Measurements from ENCODE around the gene ACKR1. TPM values are rescaled to one million over a fixed set of nuclear protein-coding genes. Genes with fewer than 3 reads are reported as not detected.

ACKR1 gene
- total and polyA plus RNA-seq, 2 donors from 2014 or later, result 3.4 to 142 TPM

DNA sequence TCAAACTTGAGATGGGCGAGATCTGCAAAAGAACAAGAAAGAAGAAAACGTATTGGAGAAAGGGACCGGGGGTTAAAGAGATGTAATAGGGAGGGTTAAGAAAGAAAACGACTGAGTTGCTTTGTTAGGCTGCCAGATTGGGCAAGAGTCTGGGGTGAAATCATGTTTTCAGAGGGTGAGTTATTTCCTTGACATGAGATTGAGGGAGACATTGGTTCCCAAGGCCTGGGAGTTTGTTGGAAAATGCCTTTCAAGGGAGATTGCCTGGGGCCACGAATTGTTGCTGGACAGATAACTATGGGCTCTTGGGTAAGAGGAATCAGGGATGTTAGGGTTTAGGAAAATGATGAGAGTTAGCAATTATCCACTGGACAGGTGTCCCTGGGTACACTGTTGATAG lies 34.0 kb upstream of the ACKR1 start:
- no peaks in the 10 kb centered on the region for H3K4me1 ChIP-seq (ENCODE audit: control insufficient read depth in 2 of 3, insufficient read depth in 2 of 3, low read depth in 1 of 3, low read length in 3 of 3)
- intact Hi-C loops (cut with DNase I), result no loop called here
- FAIRE-seq, result no peak
- no peaks in the 10 kb centered on the region for H3K9me3 ChIP-seq (ENCODE audit: control insufficient read depth in 2 of 3, insufficient read depth in 1 of 3, low read length in 3 of 3)
- H3K4me3 ChIP-seq (ENCODE audit: low read length in 3 of 3), result no peak overlapping the region
- no peak overlapping the region for H3K9ac ChIP-seq (ENCODE audit: low read length in 3 of 3)
- H3K27me3 ChIP-seq (ENCODE audit: control insufficient read depth, insufficient read depth, low read length), result peaks cover 9% of the 10 kb centered on the region
- H3K27ac ChIP-seq (ENCODE audit: low read depth in 2 of 2, low read length in 2 of 2), result no peak overlapping the region
- no peaks in the 10 kb centered on the region for H3K36me3 ChIP-seq (ENCODE audit: control insufficient read depth in 2 of 3, insufficient read depth in 3 of 3, low read length in 3 of 3)
- no peak for DNase-seq
- TF ChIP-seq, protein P1, sequence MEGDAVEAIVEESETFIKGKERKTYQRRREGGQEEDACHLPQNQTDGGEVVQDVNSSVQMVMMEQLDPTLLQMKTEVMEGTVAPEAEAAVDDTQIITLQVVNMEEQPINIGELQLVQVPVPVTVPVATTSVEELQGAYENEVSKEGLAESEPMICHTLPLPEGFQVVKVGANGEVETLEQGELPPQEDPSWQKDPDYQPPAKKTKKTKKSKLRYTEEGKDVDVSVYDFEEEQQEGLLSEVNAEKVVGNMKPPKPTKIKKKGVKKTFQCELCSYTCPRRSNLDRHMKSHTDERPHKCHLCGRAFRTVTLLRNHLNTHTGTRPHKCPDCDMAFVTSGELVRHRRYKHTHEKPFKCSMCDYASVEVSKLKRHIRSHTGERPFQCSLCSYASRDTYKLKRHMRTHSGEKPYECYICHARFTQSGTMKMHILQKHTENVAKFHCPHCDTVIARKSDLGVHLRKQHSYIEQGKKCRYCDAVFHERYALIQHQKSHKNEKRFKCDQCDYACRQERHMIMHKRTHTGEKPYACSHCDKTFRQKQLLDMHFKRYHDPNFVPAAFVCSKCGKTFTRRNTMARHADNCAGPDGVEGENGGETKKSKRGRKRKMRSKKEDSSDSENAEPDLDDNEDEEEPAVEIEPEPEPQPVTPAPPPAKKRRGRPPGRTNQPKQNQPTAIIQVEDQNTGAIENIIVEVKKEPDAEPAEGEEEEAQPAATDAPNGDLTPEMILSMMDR (IDR thresholded peaks at IDR 0.05; ENCODE audit: borderline replicate concordance, extremely low read depth, insufficient read depth), result no peak

DNA sequence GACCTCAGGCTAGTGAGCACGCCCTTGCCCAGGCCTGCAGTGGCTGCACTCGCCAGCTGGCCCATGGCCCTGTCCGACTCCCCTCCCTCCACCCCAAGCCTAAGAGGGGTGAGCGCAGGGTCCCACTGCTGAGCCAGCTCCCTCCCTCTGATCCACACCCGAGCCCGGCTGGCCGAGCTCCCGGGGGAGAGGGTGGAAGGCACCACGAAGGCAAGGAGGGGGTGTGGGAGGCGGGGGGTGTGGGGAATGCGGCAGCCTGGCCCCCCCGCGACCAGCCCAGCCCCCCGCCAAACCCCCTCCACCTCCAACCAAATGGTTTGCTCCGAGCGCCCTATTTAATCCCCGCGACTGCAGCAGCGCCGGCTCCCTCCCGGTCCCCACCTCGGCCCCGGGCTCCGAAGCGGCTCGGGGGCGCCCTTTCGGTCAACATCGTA lies 33.4 kb upstream of the ACKR1 start, which contains the start of gene CADM3:
CADM3 (plus strand) TSS at position 362 of the 434 bp plus-strand sequence. CDS start 151 bp downstream, outside the sequence.
- H3K9me3 ChIP-seq (ENCODE audit: control insufficient read depth in 2 of 3, insufficient read depth in 1 of 3, low read length in 3 of 3), result no peaks in the 10 kb centered on the region
- no peak within 1 kb of the TSS for H3K27ac ChIP-seq (ENCODE audit: low read depth in 2 of 2, low read length in 2 of 2)
- no peak within 1 kb of the TSS for H3K4me3 ChIP-seq (ENCODE audit: low read length in 3 of 3)
- no peak within 1 kb of the TSS for H3K9ac ChIP-seq (ENCODE audit: low read length in 3 of 3)
- peaks cover 9% of the 10 kb centered on the region for H3K27me3 ChIP-seq (ENCODE audit: control insufficient read depth, insufficient read depth, low read length)
- H3K36me3 ChIP-seq (ENCODE audit: control insufficient read depth in 2 of 3, insufficient read depth in 3 of 3, low read length in 3 of 3), result no peaks in the 10 kb centered on the region
- H3K4me1 ChIP-seq (ENCODE audit: control insufficient read depth in 2 of 3, insufficient read depth in 2 of 3, low read depth in 1 of 3, low read length in 3 of 3), result no peaks in the 10 kb centered on the region
- intact Hi-C loops (cut with DNase I), result no loop called here
- FAIRE-seq (no peak), DNase-seq (peak in 2 of 5 donors; percentile 48 to 68)
- TF ChIP-seq, protein P1 (IDR thresholded peaks at IDR 0.05; ENCODE audit: borderline replicate concordance, extremely low read depth, insufficient read depth), result no peak

DNA sequence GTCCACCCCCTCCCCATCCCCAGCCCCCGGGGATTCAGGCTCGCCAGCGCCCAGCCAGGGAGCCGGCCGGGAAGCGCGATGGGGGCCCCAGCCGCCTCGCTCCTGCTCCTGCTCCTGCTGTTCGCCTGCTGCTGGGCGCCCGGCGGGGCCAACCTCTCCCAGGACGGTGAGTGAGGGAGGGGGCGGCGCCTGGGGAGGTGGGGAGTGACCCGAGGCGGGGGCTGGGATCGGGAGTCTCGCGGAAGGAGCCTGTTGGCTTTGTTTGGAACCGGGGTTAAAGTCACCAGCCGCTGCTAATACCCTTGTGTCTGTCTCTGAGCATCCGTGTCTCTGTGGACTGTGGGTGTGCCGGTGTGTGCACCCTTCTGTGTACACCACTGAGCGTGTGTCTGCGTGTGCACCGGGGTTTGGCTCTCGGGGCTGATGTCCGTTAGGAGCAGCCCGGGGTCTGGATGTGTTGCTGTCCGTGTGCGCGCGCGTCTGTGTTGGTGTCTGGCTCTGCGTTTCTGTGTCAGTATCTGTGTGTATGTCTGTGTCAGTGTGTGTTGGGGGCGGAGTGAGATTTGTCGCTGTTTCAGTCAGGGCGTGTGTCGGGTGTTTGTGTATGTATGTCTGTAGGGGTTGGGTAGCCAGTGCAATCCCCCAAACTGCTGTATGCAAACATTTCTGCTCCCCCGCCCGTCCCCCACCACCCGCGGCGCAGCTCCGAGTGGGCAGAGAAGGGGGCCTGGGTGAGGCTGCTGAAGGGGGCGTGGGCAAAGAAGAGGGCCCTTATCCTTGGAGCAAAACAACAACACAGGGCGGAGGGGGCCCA lies 32.8 kb upstream of the ACKR1 start:
- H3K9ac ChIP-seq (ENCODE audit: low read length in 3 of 3), result no peak overlapping the region
- intact Hi-C loops (cut with DNase I), result no loop called here
- TF ChIP-seq, protein P1 (IDR thresholded peaks at IDR 0.05; ENCODE audit: borderline replicate concordance, extremely low read depth, insufficient read depth), result no peak
- no peaks in the 10 kb centered on the region for H3K36me3 ChIP-seq (ENCODE audit: control insufficient read depth in 2 of 3, insufficient read depth in 3 of 3, low read length in 3 of 3)
- no peak overlapping the region for H3K4me3 ChIP-seq (ENCODE audit: low read length in 3 of 3)
- H3K4me1 ChIP-seq (ENCODE audit: control insufficient read depth in 2 of 3, insufficient read depth in 2 of 3, low read depth in 1 of 3, low read length in 3 of 3), result no peaks in the 10 kb centered on the region
- H3K27ac ChIP-seq (ENCODE audit: low read depth in 2 of 2, low read length in 2 of 2), result no peak overlapping the region
- no peaks in the 10 kb centered on the region for H3K9me3 ChIP-seq (ENCODE audit: control insufficient read depth in 2 of 3, insufficient read depth in 1 of 3, low read length in 3 of 3)
- DNase-seq (peak in 3 of 5 donors; percentile 11 to 68 (median 51)), FAIRE-seq (no peak)
- peaks cover 9% of the 10 kb centered on the region for H3K27me3 ChIP-seq (ENCODE audit: control insufficient read depth, insufficient read depth, low read length)

All from kidney (tissue), 14 donors.